Glutamatergic neuron (in vitro differentiated cells): ENCODE measurements around the gene VKORC1L1. TPM values are rescaled to one million over a fixed set of nuclear protein-coding genes. Genes with fewer than 3 reads are reported as not detected.
A peak's percentile ranks its signal among the peaks of the same experiment; 100 is the strongest.
"Not testable (repeated sequence)": the region's sequence is repeated elsewhere in the genome, so short reads cannot be mapped to it uniquely, and the experiment has no call there.

ENCODE experiments used
- DNase-seq: peaks from one replicate; pipeline ENCODE4 v3.0.0; 2022
- H3K27ac Mint-ChIP-seq: one replicate; pipeline ENCODE4 v1.8.0; 2020; ENCODE audit warnings: mild to moderate bottlenecking, mixed read lengths, inconsistent platforms; ENCODE audit not compliant: unreplicated experiment
- H3K27me3 Mint-ChIP-seq: one replicate; pipeline ENCODE4 v1.8.0; 2020; ENCODE audit warnings: mild to moderate bottlenecking, moderate library complexity, mixed read lengths, inconsistent platforms; ENCODE audit not compliant: unreplicated experiment
- H3K36me3 Mint-ChIP-seq: one replicate; pipeline ENCODE4 v1.8.0; 2020; ENCODE audit warnings: mild to moderate bottlenecking, mixed read lengths, inconsistent platforms; ENCODE audit not compliant: unreplicated experiment
- H3K4me1 Mint-ChIP-seq: one replicate; pipeline ENCODE4 v1.8.0; 2020; ENCODE audit warnings: mild to moderate bottlenecking, low read depth, mixed read lengths, inconsistent platforms; ENCODE audit not compliant: unreplicated experiment
- H3K4me3 Mint-ChIP-seq: one replicate; pipeline ENCODE4 v1.8.0; 2020; ENCODE audit warnings: mild to moderate bottlenecking, mixed read lengths, inconsistent platforms; ENCODE audit not compliant: unreplicated experiment
- H3K9me3 Mint-ChIP-seq: one replicate; pipeline ENCODE4 v1.8.0; 2020; ENCODE audit warnings: mild to moderate bottlenecking, moderate library complexity, mixed read lengths, inconsistent platforms; ENCODE audit not compliant: unreplicated experiment
- total RNA-seq: library from RNA; stranded (reverse); fragmentation: NEBNext Ultra II Directional; extraction: Animal tissue kit (Norgen Biotek cat#: 25700); gene quantifications from one replicate; pipeline ENCODE4 v1.2.1, GENCODE V29; 2021; ENCODE audit not compliant: unreplicated experiment
- TF ChIP-seq, protein P1 (sequence below): fragments of 200-600 bp; sonication (generic); IDR thresholded peaks from one replicate; pipeline ENCODE4 v1.5.0; 2021; ENCODE audit not compliant: partially characterized antibody, unreplicated experiment

Gene VKORC1L1
- total RNA-seq, 1 donor from 2014 or later, result 17.0 TPM

DNA sequence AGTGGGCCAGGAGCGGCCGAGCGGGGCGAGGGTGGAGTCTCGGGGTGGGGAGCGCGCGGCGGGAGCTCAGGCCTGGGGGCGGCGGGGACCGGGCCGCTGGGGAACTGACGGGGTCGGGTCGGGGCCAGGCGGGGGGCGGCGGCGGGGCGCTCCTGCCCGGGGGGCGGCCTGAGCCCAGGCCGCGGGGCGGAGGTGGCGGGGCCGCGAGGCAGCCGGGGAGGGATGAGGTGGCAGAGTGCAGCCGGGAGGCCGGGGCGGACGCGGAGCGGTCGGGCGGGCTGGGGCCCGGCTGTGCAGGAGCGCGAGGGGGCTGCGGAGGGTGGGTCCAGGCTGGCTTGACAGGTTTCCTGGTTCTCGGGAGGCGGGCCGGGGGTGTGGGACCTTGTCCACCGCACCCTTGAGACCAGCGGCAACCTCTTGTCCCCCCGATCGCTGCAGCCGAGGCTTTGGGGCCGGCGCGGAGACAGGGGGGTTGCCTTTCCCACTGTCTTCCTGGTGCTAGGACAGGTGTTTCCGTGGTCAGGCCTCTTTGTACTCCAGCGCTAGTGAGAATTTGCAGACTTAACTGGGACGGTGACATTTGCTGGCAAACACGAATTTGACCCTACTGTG, 814 bp downstream of the VKORC1L1 start:
- not testable (repeated sequence) for H3K4me1 Mint-ChIP-seq, H3K9me3 Mint-ChIP-seq, H3K27me3 Mint-ChIP-seq, H3K36me3 Mint-ChIP-seq
- DNase-seq, result peak; percentile 52
- Mint-ChIP-seq H3K27ac (peak overlapping the region; percentile 52), H3K4me3 (peak overlapping the region; percentile 93)

DNA sequence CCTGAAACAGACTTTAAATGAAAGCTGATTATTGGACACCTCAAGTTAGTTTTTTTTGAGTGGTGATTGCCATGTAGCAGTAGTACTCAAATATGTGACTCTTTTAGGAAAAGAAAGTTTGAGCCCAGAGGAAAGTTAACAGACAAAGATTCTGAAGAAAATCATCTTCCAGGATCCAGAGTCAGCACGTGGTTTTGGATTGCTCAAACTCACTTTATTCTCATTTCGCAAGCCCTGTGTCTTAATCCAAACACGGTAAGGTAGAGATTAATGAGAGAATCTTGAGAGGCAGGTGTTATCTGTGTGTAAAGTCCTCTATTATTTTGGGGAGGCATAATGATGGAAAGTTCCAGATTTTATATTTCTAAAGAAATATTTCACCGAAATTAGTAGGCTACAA, 2.8 kb downstream of the VKORC1L1 start:
- H3K9me3 Mint-ChIP-seq, H3K4me3 Mint-ChIP-seq: not testable (repeated sequence)

DNA sequence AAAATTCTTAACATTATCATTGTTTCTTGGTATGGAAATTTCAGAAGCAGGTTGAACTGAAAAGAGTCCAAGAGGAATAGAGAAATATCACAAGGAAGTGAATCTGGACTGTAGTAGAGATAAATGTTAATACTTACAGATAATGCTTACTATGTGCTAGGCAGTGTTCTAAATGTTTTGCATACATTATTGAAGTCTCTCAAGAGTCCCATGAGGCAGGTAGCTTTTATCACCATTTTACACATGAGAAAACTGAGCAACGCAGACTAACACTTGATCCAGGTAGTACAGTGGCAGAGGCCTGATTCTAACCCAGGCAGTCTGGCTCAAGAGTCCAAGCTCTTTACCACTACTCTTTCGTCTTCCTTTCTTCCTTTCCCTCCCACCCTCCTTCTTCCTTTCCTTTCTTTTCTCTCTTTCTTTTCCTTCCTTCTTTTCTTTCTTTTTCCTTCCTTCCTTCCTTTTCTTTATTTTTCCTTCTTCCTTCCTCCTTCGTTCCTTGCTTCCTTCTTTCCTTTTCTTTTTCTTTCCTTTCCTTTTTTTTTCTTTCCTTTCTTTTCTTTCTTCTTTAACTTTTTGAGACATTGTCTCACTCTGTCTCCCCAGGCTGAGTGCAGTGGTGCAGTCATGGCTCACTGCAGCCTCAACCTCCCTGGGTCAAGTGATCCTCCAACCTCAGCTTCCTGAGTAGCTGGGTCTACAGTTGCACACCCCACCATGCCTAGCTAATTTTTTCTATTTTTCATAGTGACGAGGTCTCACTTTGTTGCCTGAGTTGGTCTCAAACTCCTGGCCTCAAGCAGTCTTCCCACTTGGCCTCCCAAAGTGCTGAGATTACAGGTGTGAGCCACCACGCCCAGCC, 6.6 kb downstream of the VKORC1L1 start:
- not testable (repeated sequence) for H3K27ac Mint-ChIP-seq, H3K9me3 Mint-ChIP-seq, H3K4me3 Mint-ChIP-seq, H3K27me3 Mint-ChIP-seq, H3K36me3 Mint-ChIP-seq, H3K4me1 Mint-ChIP-seq, DNase-seq

More for the DNA sequence above, 2.8 kb downstream of the VKORC1L1 start:
- H3K27ac Mint-ChIP-seq, H3K27me3 Mint-ChIP-seq, H3K36me3 Mint-ChIP-seq, DNase-seq, H3K4me1 Mint-ChIP-seq: not testable (repeated sequence)

DNA sequence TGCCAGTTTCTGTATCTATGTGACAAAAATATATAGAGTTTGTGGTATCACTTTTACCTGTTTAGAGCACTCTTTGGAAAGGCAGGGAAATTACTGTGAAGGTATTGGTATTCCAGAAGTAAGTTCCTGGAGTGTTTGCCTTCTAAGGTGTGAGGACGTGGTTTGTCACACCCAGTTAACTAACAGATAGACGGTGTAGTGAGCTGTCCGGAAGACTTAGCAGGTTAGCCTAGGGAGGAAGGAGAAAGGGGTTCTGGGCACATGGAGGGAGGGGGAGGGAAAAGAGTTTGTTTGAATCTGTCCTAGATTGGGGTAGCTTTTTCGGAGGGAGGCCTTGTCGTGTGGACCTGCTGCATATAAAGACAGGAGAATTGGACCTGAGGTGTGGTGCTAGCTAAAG, 7.4 kb downstream of the VKORC1L1 start:
- not testable (repeated sequence) for H3K27me3 Mint-ChIP-seq, H3K27ac Mint-ChIP-seq, H3K4me3 Mint-ChIP-seq, H3K36me3 Mint-ChIP-seq, H3K4me1 Mint-ChIP-seq, DNase-seq, H3K9me3 Mint-ChIP-seq

DNA sequence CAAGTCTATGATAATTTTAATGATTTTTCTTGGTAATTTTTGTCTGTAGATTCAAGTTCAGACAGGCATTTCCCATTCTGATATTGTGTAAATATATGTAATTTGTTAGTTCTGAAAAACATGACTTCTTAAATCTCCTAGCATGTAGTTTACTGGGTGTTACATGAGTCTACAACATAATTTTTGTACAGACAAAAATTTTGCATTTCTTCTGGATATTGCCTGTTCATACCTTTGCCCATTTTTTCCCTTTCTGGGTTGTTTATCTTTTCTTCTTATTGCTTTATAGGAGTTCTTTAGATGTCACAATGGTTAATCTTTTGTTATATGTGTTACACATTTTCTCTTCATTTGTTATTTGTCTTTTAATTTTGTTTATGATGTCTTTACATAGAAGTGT, 12.1 kb downstream of the VKORC1L1 start:
- H3K36me3 Mint-ChIP-seq, H3K27me3 Mint-ChIP-seq, DNase-seq, H3K27ac Mint-ChIP-seq, H3K4me3 Mint-ChIP-seq, H3K4me1 Mint-ChIP-seq, H3K9me3 Mint-ChIP-seq: not testable (repeated sequence)

DNA sequence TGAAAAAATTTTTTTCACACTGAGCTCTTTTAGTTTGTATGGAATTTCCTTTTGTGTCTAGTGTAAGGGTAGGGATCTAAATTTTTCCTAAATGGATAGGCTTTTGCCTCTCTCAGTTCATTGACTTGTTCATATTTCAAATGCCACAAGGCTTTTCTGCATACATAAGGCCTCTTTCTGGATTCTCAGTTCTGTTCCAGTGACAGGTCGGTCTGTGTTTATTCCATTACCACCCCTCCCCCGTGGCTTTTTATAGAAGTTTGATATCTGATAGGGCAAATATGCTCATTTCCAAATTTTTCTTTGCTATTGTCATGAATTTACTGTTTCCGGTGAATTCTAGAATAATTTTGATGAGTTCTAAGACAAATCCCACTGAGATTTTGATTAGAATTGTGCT, 12.7 kb downstream of the VKORC1L1 start:
- DNase-seq, H3K4me1 Mint-ChIP-seq, H3K9me3 Mint-ChIP-seq, H3K4me3 Mint-ChIP-seq, H3K27me3 Mint-ChIP-seq, H3K36me3 Mint-ChIP-seq, H3K27ac Mint-ChIP-seq: not testable (repeated sequence)

DNA sequence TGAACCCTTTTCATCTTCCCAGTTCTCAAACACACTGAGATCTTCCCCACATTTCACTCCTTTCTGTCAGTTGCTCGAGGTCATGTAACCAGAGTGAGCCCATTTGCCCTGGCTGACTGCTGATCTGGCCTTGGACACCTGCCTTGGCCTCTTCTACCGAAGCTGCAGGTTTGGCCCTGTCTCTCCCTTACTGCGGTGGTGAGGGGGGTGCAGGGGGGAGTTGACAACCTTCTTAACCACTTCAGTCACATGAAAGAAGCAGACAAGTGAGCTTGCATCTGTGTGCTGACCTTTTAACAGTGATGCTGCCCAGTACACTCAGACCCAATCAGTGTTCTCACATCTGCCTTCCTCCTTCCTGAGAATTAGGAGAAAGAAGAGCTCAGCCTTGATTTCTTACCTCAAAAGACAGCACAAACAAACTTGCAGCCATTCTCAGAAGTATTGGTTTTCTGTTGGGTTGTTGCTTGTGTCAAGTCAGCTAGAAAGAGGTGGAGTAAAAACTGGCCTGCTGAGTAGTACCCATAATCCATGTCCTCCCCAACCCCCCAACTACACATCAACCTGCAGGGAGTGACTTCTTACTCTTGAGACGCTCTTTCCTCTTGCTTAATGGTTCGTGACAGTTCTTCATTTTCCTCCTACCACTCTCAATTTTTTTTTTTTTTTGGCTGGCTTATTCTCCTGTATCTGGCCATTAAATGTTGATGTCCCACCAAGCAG, 15.7 kb downstream of the VKORC1L1 start:
- H3K27me3 Mint-ChIP-seq, H3K4me1 Mint-ChIP-seq, H3K9me3 Mint-ChIP-seq, H3K36me3 Mint-ChIP-seq, DNase-seq, H3K27ac Mint-ChIP-seq, H3K4me3 Mint-ChIP-seq: not testable (repeated sequence)

DNA sequence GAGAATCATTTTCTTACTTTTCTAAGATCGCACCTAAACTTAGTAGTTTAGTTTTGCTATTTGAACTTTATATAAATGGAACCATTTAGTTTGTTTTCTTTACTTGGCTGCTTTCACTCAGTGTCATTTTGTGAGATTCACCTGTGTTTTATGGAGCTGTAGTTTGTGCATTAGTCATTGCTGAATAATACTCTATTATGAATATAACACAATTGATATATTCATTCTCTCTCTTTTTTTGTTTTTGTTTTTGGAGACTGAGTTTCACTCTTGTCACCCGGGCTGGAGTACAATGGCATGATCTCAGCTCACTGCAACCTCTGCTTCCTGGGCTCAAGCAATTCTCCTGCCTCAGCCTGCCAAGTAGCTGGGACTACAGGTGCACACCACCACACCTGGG, 16.8 kb downstream of the VKORC1L1 start:
- not testable (repeated sequence) for H3K27ac Mint-ChIP-seq, H3K4me3 Mint-ChIP-seq

DNA sequence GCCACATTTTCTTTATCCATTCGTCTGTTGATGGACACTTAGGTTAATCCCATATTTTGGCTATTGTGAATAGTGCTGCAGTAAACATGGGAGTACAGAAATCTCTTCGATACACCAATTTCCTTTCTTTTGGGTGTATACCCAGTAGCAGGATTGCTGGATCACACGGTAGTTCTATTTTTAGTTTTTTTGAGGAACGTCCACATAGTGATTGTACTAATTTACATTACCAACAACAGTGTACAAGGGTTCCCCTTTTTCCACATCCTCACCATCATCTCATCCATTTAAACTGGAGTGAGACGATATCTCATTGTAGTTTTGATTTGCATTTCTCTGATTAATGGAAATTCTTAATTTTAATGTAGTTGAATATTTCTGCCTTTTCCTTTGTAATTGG, 19.3 kb downstream of the VKORC1L1 start:
- Mint-ChIP-seq H3K9me3 (peaks cover 2% of the 10 kb centered on the region), H3K4me3 (no peak overlapping the region), H3K27me3 (no peaks in the 10 kb centered on the region), H3K4me1 (no peaks in the 10 kb centered on the region), H3K27ac (no peak overlapping the region), H3K36me3 (no peaks in the 10 kb centered on the region)
- TF ChIP-seq, protein P1, sequence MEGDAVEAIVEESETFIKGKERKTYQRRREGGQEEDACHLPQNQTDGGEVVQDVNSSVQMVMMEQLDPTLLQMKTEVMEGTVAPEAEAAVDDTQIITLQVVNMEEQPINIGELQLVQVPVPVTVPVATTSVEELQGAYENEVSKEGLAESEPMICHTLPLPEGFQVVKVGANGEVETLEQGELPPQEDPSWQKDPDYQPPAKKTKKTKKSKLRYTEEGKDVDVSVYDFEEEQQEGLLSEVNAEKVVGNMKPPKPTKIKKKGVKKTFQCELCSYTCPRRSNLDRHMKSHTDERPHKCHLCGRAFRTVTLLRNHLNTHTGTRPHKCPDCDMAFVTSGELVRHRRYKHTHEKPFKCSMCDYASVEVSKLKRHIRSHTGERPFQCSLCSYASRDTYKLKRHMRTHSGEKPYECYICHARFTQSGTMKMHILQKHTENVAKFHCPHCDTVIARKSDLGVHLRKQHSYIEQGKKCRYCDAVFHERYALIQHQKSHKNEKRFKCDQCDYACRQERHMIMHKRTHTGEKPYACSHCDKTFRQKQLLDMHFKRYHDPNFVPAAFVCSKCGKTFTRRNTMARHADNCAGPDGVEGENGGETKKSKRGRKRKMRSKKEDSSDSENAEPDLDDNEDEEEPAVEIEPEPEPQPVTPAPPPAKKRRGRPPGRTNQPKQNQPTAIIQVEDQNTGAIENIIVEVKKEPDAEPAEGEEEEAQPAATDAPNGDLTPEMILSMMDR, result no peak
- no peak for DNase-seq

More for the DNA sequence above, 16.8 kb downstream of the VKORC1L1 start:
- DNase-seq, H3K36me3 Mint-ChIP-seq, H3K9me3 Mint-ChIP-seq, H3K4me1 Mint-ChIP-seq, H3K27me3 Mint-ChIP-seq: not testable (repeated sequence)
